Keratinocyte (primary cell): ENCODE data around the gene B4GALT2. TPM values are rescaled to one million over a fixed set of nuclear protein-coding genes. Genes with fewer than 3 reads are reported as not detected.

Source experiments
- DNase-seq: peaks from one replicate; pipeline ENCODE4 v3.0.0-alpha.2; 2011; ENCODE audit warnings: low read depth, missing footprints, low spot score
- FAIRE-seq: peaks from 2 replicates; lab custom pipeline; 2011; peaks lifted over from hg19 to GRCh38; lab: Jason Lieb, UNC
- H2AFZ ChIP-seq: 2 replicates; pipeline ENCODE4 v1.6.0; 2012; ENCODE audit warnings: low read length, control low read depth, inconsistent platforms; ENCODE audit not compliant: control insufficient read depth
- H3K27ac ChIP-seq: 2 replicates; pipeline ENCODE4 v1.5.1; 2011; ENCODE audit warnings: low read length; ENCODE audit not compliant: control insufficient read depth, insufficient read depth
- H3K27me3 ChIP-seq: 3 replicates; pipeline ENCODE4 v1.6.0; 2011; ENCODE audit warnings: low read length; ENCODE audit not compliant: control insufficient read depth, insufficient read depth; ENCODE audit errors: extremely low read depth
- H3K36me3 ChIP-seq, 2 experiments: 2 replicates in 1 of 2; 3 replicates in 1 of 2; pipeline ENCODE4 v1.5.1; 2011; ENCODE audit warnings: low read length in 2 of 2, mild to moderate bottlenecking in 1 of 2; ENCODE audit not compliant: control insufficient read depth in 2 of 2, insufficient read depth in 2 of 2; ENCODE audit errors: extremely low read depth in 1 of 2
- H3K4me1 ChIP-seq: 3 replicates; pipeline ENCODE4 v1.5.1; 2011; ENCODE audit warnings: low read length; ENCODE audit not compliant: control insufficient read depth, insufficient read depth; ENCODE audit errors: extremely low read depth
- H3K4me2 ChIP-seq: 3 replicates; pipeline ENCODE4 v1.6.0; 2011; ENCODE audit warnings: low read depth, low read length; ENCODE audit not compliant: control insufficient read depth, insufficient read depth; ENCODE audit errors: extremely low read depth
- H3K4me3 ChIP-seq, 3 experiments: fragments of 200-600 bp in 1 of 3; sonication (generic) in 1 of 3; 2 replicates in 2 of 3; 3 replicates in 1 of 3; pipeline ENCODE4 v1.5.1; 2011 to 2016; ENCODE audit warnings: low read length in 3 of 3, mild to moderate bottlenecking in 3 of 3, control low read depth in 2 of 3, inconsistent platforms in 1 of 3, low read depth in 1 of 3, mixed read lengths in 1 of 3, mixed run types in 1 of 3, moderate library complexity in 1 of 3; ENCODE audit not compliant: control insufficient read depth in 2 of 3, insufficient read depth in 2 of 3; ENCODE audit errors: extremely low read depth in 1 of 3
- H3K79me2 ChIP-seq: 2 replicates; pipeline ENCODE4 v1.6.0; 2012; ENCODE audit warnings: low read length; ENCODE audit not compliant: control insufficient read depth, insufficient read depth
- H3K9ac ChIP-seq: 3 replicates; pipeline ENCODE4 v1.6.0; 2011; ENCODE audit warnings: low read length; ENCODE audit not compliant: control insufficient read depth, insufficient read depth; ENCODE audit errors: extremely low read depth
- H3K9me1 ChIP-seq: 3 replicates; pipeline ENCODE4 v1.6.0; 2011; ENCODE audit warnings: low read length; ENCODE audit not compliant: control insufficient read depth, insufficient read depth; ENCODE audit errors: extremely low read depth
- H3K9me3 ChIP-seq: 2 replicates; pipeline ENCODE4 v1.5.1; 2012; ENCODE audit warnings: low read depth, low read length; ENCODE audit not compliant: control insufficient read depth
- H4K20me1 ChIP-seq: 3 replicates; pipeline ENCODE4 v1.6.0; 2011; ENCODE audit warnings: low read length; ENCODE audit not compliant: control insufficient read depth, insufficient read depth; ENCODE audit errors: extremely low read depth
- EZH2 ChIP-seq: IDR thresholded peaks from one replicate; pipeline ENCODE4 v1.6.1; 2012; ENCODE audit warnings: inconsistent platforms, mild to moderate bottlenecking, low read length, moderate library complexity
- dilution Hi-C: fragments of 300-500 bp; cut with MboI; formaldehyde crosslinking; loops from one replicate; pipeline ENCODE4 v1.7.0; 2020; ENCODE audit warnings: low sequenced_read_pairs; ENCODE audit not compliant: extremely low pct_ligation_motif_present
- polyA plus RNA-seq, 5 experiments: library from polyadenylated mRNA; depleted of rRNA in 3 of 5; stranded (reverse) in 3 of 5; stranded (forward) in 1 of 5; unstranded in 1 of 5; fragments of >200 nt; gene quantifications; 1 replicate in 1 of 5; 2 replicates in 3 of 5; 3 replicates in 1 of 5; pipeline versions ENCODE4 v1.2.1 to v1.2.3, GENCODE V29; 2011 to 2012; ENCODE audit warnings: missing spikeins in 2 of 5, low read depth in 1 of 5, low replicate concordance in 1 of 5
- TF ChIP-seq, protein P1 (sequence below), 3 experiments: IDR thresholded peaks in 1 of 3; conservative IDR thresholded peaks in 1 of 3; optimal IDR thresholded peaks in 1 of 3; 2 replicates in 2 of 3; 3 replicates in 1 of 3; pipeline versions ENCODE3 to v1.5.1; 2011; ENCODE audit warnings: low read length in 3 of 3, mild to moderate bottlenecking in 3 of 3, moderate library complexity in 2 of 3, control low read depth in 1 of 3, inconsistent platforms in 1 of 3; ENCODE audit not compliant: insufficient read depth in 2 of 3; ENCODE audit errors: extremely low read depth in 1 of 3

Gene B4GALT2
- polyA plus RNA-seq, 1 donor (not counting 4 experiments of a cell fraction or from before 2014, with no cell fraction given), result 39.6 TPM

DNA sequence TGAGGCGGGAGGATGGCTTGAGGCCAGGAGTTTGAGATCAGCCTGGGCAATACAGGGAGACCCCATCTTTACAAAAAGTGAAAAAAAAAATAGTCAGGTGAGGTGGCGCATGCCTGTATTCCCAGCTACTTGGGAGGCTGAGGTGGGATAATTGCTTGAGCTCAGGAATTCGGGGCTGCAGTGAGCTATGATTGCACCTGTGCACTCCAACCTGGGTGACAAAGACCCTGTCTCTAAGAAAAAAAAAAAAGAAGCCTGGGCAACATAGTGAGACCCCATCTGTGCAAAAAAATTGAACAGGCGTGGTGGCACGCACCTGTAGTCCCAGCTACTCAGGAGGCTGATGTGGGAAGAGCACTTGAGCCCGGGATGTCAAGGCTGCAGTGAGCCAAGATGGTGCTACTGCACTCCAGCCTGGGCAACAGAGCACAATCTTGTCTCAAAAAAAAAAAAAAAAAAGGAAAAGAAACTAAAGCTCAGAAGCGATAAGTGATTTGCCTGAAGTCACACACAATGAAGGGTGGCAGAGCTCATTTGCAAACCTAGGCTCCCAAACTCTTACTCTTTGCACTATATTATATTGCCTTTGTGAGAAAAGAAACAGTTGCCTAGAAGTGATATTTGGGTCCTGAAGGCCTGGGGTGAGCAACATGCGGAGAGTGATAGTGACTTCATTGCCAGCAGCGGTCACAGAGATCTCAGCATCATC, 14.3 kb downstream of the B4GALT2 start:
- Histone ChIP-seq H3K36me3 (peaks cover 0 to 2% of the 10 kb centered on the region in 2 experiments), H3K4me1 (peaks cover 23% of the 10 kb centered on the region), H3K9ac (no peak overlapping the region), H3K27ac (no peak overlapping the region), H2AFZ (no peak overlapping the region), H3K4me2 (no peak overlapping the region), H3K9me1 (no peaks in the 10 kb centered on the region), H3K27me3 (no peaks in the 10 kb centered on the region), H3K79me2 (no peaks in the 10 kb centered on the region), H4K20me1 (no peaks in the 10 kb centered on the region), H3K4me3 (no peak overlapping the region), H3K9me3 (no peaks in the 10 kb centered on the region)
- dilution Hi-C loops, result no loop called here
- DNase-seq (no peak), FAIRE-seq (no peak)
- TF ChIP-seq EZH2, result no peak
- TF ChIP-seq, protein P1, sequence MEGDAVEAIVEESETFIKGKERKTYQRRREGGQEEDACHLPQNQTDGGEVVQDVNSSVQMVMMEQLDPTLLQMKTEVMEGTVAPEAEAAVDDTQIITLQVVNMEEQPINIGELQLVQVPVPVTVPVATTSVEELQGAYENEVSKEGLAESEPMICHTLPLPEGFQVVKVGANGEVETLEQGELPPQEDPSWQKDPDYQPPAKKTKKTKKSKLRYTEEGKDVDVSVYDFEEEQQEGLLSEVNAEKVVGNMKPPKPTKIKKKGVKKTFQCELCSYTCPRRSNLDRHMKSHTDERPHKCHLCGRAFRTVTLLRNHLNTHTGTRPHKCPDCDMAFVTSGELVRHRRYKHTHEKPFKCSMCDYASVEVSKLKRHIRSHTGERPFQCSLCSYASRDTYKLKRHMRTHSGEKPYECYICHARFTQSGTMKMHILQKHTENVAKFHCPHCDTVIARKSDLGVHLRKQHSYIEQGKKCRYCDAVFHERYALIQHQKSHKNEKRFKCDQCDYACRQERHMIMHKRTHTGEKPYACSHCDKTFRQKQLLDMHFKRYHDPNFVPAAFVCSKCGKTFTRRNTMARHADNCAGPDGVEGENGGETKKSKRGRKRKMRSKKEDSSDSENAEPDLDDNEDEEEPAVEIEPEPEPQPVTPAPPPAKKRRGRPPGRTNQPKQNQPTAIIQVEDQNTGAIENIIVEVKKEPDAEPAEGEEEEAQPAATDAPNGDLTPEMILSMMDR (optimal IDR thresholded peaks at IDR 0.05 in 1 of 3, IDR thresholded peaks at IDR 0.05 in 1 of 3, conservative IDR thresholded peaks at IDR 0.05 in 1 of 3; ENCODE audit: extremely low read depth in 1 of 3, insufficient read depth in 2 of 3, low read length in 3 of 3), result no peak

DNA sequence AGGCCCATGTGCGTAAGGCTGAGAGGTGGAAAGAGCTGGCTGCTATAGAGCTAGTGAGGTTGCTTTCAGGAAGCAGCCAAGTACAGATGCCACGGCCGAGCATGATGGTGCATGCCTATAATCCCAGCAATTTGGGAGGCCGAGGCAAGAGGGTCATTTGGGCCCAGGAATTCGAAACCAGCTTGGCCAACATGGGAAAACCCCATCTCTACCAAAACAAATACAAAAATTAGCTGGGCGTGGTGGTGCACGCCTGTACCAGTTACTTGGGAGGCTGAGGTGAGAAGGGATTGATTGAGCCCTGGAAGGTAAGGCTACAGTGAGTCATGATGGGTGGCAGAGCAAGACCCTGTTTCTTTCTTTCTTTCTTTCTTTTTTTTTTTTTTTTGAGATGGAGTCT, 15.1 kb downstream of the B4GALT2 start:
- no peaks in the 10 kb centered on the region for H3K27me3 ChIP-seq
- TF ChIP-seq EZH2, result no peak
- TF ChIP-seq, protein P1 (optimal IDR thresholded peaks at IDR 0.05 in 1 of 3, IDR thresholded peaks at IDR 0.05 in 1 of 3, conservative IDR thresholded peaks at IDR 0.05 in 1 of 3; ENCODE audit: extremely low read depth in 1 of 3, insufficient read depth in 2 of 3, low read length in 3 of 3), result no peak
- H3K4me2 ChIP-seq, result no peak overlapping the region
- no peaks in the 10 kb centered on the region for H3K9me3 ChIP-seq
- dilution Hi-C loops, result no loop called here
- no peaks in the 10 kb centered on the region for H3K9me1 ChIP-seq
- peaks cover 23% of the 10 kb centered on the region for H3K4me1 ChIP-seq
- no peak overlapping the region for H2AFZ ChIP-seq
- H4K20me1 ChIP-seq, result no peaks in the 10 kb centered on the region
- no peak overlapping the region for H3K27ac ChIP-seq
- DNase-seq (no peak), FAIRE-seq (no peak)
- no peak overlapping the region for H3K9ac ChIP-seq
- no peaks in the 10 kb centered on the region for H3K79me2 ChIP-seq
- peaks cover 0 to 2% of the 10 kb centered on the region in 2 experiments for H3K36me3 ChIP-seq
- no peak overlapping the region for H3K4me3 ChIP-seq
